ENCODE data around the gene PCDHGC4. TPM values are rescaled to one million over a fixed set of nuclear protein-coding genes. Genes with fewer than 3 reads are reported as not detected.
A peak's percentile ranks its signal among the peaks of the same experiment; 100 is the strongest.

Gene PCDHGC4
- polyA plus RNA-seq, 3 donors from 2014 or later = not detected

DNA sequence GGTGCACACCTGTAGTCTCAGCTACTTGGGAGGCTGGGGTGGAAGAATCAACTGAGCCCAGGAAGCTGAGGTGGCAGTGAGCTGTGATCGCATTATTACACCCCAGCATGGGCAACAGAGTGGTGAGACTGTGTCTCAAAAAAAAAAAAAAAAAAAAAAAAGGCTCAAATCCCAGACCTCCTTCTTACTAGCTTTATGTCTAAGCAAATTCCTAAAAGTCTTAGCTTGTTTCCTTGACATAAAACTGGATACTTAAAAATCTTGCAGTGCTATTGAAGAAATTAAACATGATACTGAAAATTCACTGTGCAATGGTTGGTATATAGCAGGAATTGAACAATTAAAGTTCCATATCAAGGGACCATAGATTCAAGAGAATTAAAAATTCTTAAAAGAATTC is 49.1 kb downstream of the PCDHGC4 start:
- H3K27ac Mint-ChIP-seq = peak overlapping the region in 1 of 6 donors; percentile 70
- H3K4me1 Mint-ChIP-seq = peaks cover 10 to 26% of the 10 kb centered on the region in 2 donors
- peaks cover 0 to 5% (median 2%) of the 10 kb centered on the region in 3 donors for H3K27me3 Mint-ChIP-seq (ENCODE audit: low read depth in 3 of 3)
- H3K9me3 Mint-ChIP-seq = no peaks in the 10 kb centered on the region
- no peak overlapping the region for H3K4me3 Mint-ChIP-seq
- no peak for DNase-seq
- H3K36me3 Mint-ChIP-seq = peaks cover 9 to 22% (median 21%) of the 10 kb centered on the region in 3 donors

DNA sequence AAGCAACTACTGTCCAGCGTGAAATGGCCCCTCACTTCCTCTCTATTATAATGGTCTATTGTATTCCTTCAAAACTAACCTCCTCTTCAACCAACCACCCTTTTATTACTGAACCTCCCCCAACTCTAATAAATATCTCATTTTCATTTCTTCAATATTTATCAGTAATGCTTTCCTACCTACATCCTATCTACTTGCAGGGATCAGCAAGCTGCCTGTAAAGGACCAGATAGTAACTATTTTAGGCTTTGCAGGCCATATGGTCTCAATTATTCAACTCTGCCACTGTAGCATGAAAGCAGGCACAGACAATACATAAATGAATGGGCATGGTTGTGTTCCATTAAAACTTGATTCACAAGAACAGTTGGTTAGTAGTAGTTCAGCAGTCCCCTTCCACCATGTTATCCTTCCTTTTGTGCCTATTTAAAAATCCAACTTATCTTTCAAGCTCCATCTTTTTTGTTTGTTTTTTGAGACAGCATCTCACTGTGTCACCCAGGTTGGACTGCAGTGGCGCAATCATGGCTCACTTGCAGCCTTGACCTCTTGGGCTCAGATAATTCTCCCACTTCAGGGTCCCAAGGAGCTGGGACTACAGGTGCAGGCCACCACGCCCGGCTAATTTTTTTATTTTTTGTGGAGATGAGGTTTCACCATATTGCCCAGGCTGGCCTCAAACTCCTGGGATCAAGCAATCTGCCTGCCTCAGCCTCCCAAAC is 49.8 kb downstream of the PCDHGC4 start:
- no peak overlapping the region for H3K4me3 Mint-ChIP-seq
- DNase-seq = no peak
- H3K4me1 Mint-ChIP-seq = peaks cover 10 to 31% of the 10 kb centered on the region in 2 donors
- H3K27ac Mint-ChIP-seq = peak overlapping the region in 4 of 6 donors; percentile 49 to 70 (median 51)
- no peaks in the 10 kb centered on the region for H3K9me3 Mint-ChIP-seq
- peaks cover 12 to 24% (median 19%) of the 10 kb centered on the region in 3 donors for H3K36me3 Mint-ChIP-seq
- peaks cover 0 to 2% (median under 1%) of the 10 kb centered on the region in 3 donors for H3K27me3 Mint-ChIP-seq (ENCODE audit: low read depth in 3 of 3)

Other genes starting within 250 kb of the PCDHGC4 start
- gene PCDHB15, start 239.6 kb upstream of the PCDHGC4 start, polyA plus RNA-seq = under 1 TPM in 1 of 3 donors, not detected in 2; 0.16 TPM
- gene SLC25A2, start 181.0 kb upstream of the PCDHGC4 start, polyA plus RNA-seq = not detected
- 100 to 1,000 TPM; 136 to 191 (median 151) TPM for gene TAF7, start 164.2 kb upstream of the PCDHGC4 start, polyA plus RNA-seq
- gene PCDHGA1, start 154.5 kb upstream of the PCDHGC4 start, polyA plus RNA-seq = not detected
- not detected for gene PCDHGA2, start 146.3 kb upstream of the PCDHGC4 start, polyA plus RNA-seq
- under 1 TPM in 1 of 3 donors, not detected in 2; 0.11 TPM for gene PCDHGA3, start 141.2 kb upstream of the PCDHGC4 start, polyA plus RNA-seq
- not detected for gene PCDHGB1, start 134.9 kb upstream of the PCDHGC4 start, polyA plus RNA-seq
- gene PCDHGA4, start 130.0 kb upstream of the PCDHGC4 start, polyA plus RNA-seq = under 1 TPM in 2 of 3 donors, not detected in 1; 0.10 to 0.11 TPM
- not detected for gene PCDHGB2, start 125.0 kb upstream of the PCDHGC4 start, polyA plus RNA-seq
- gene PCDHGA5, start 120.9 kb upstream of the PCDHGC4 start, polyA plus RNA-seq = not detected
- gene PCDHGB3, start 114.8 kb upstream of the PCDHGC4 start, polyA plus RNA-seq = under 1 TPM in 2 of 3 donors, not detected in 1; 0.06 to 0.15 TPM
- gene PCDHGA6, start 111.1 kb upstream of the PCDHGC4 start, polyA plus RNA-seq = not detected
- gene PCDHGA7, start 102.3 kb upstream of the PCDHGC4 start, polyA plus RNA-seq = not detected
- gene PCDHGB4, start 97.3 kb upstream of the PCDHGC4 start, polyA plus RNA-seq = under 1 TPM in 1 of 3 donors, not detected in 2; 0.13 TPM
- gene PCDHGA8, start 92.4 kb upstream of the PCDHGC4 start, polyA plus RNA-seq = under 1 TPM in 1 of 3 donors, not detected in 2; 0.07 TPM
- gene PCDHGB5, start 87.1 kb upstream of the PCDHGC4 start, polyA plus RNA-seq = 1 to 10 TPM in 2 of 3 donors, under 1 TPM in 1; 0.36 to 2.1 (median 2.0) TPM
- gene PCDHGA9, start 82.3 kb upstream of the PCDHGC4 start, polyA plus RNA-seq = under 1 TPM in 1 of 3 donors, not detected in 2; 0.04 TPM
- 1 to 10 TPM in 1 of 3 donors, under 1 TPM in 1, not detected in 1; 0.38 to 1.9 TPM for gene PCDHGB6, start 77.0 kb upstream of the PCDHGC4 start, polyA plus RNA-seq
- gene PCDHGA10, start 72.0 kb upstream of the PCDHGC4 start, polyA plus RNA-seq = under 1 TPM in 1 of 3 donors, not detected in 2; 0.43 TPM
- gene PCDHGB7, start 67.4 kb upstream of the PCDHGC4 start, polyA plus RNA-seq = under 1 TPM in 1 of 3 donors, not detected in 2; 0.13 TPM
- gene PCDHGA11, start 64.0 kb upstream of the PCDHGC4 start, polyA plus RNA-seq = under 1 TPM in 1 of 3 donors, not detected in 2; 0.11 TPM
- under 1 TPM in 1 of 3 donors, not detected in 2; 0.25 TPM for gene PCDHGA12, start 54.5 kb upstream of the PCDHGC4 start, polyA plus RNA-seq
- 1 to 10 TPM in 1 of 3 donors, under 1 TPM in 2; 0.63 to 1.3 (median 0.77) TPM for gene PCDHGC3, start 9.1 kb upstream of the PCDHGC4 start, polyA plus RNA-seq
- gene PCDHGC5, start 4.1 kb downstream of the PCDHGC4 start, polyA plus RNA-seq = not detected
- 100 to 1,000 TPM; 108 to 187 (median 123) TPM for gene DIAPH1, start 134.0 kb downstream of the PCDHGC4 start, polyA plus RNA-seq
- 100 to 1,000 TPM in 1 of 3 donors, 10 to 100 TPM in 2; 71.5 to 140 (median 80.6) TPM for gene HDAC3, start 151.8 kb downstream of the PCDHGC4 start, polyA plus RNA-seq
- gene RELL2, start 152.0 kb downstream of the PCDHGC4 start, polyA plus RNA-seq = 1 to 10 TPM; 1.0 to 3.1 (median 1.5) TPM
- 10 to 100 TPM in 2 of 3 donors, 1 to 10 TPM in 1; 5.9 to 14.7 (median 10.9) TPM for gene FCHSD1, start 166.4 kb downstream of the PCDHGC4 start, polyA plus RNA-seq
- 1 to 10 TPM in 1 of 3 donors, under 1 TPM in 1, not detected in 1; 0.68 to 1.3 TPM for gene ARAP3, start 197.2 kb downstream of the PCDHGC4 start, polyA plus RNA-seq